ENCODE results near the gene AHI1. TPM values are rescaled to one million over a fixed set of nuclear protein-coding genes. Genes with fewer than 3 reads are reported as not detected.

AHI1 gene
- total RNA-seq, 3 donors from 2014 or later, result 17.7 to 34.7 (median 26.5) TPM

GRCh38 chr6:135291288-135292076 is 206.1 kb downstream of the AHI1 start:
- TF ChIP-seq, protein P1, sequence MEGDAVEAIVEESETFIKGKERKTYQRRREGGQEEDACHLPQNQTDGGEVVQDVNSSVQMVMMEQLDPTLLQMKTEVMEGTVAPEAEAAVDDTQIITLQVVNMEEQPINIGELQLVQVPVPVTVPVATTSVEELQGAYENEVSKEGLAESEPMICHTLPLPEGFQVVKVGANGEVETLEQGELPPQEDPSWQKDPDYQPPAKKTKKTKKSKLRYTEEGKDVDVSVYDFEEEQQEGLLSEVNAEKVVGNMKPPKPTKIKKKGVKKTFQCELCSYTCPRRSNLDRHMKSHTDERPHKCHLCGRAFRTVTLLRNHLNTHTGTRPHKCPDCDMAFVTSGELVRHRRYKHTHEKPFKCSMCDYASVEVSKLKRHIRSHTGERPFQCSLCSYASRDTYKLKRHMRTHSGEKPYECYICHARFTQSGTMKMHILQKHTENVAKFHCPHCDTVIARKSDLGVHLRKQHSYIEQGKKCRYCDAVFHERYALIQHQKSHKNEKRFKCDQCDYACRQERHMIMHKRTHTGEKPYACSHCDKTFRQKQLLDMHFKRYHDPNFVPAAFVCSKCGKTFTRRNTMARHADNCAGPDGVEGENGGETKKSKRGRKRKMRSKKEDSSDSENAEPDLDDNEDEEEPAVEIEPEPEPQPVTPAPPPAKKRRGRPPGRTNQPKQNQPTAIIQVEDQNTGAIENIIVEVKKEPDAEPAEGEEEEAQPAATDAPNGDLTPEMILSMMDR (IDR thresholded peaks at IDR 0.05), result no peak
- no peak overlapping the region for H3K4me3 ChIP-seq
- ATAC-seq, result peak; percentile 42
- H3K36me3 ChIP-seq (ENCODE audit: low read depth), result no peaks in the 10 kb centered on the region
- H3K9me3 ChIP-seq, result no peaks in the 10 kb centered on the region
- no peak for DNase-seq
- no peaks in the 10 kb centered on the region for H3K4me1 ChIP-seq (ENCODE audit: low read depth)
- intact Hi-C loops (cut with DNase I, micrococcal nuclease), result no loop called here

- H3K9me3 ChIP-seq, result no peaks in the 10 kb centered on the region
- intact Hi-C loops (cut with DNase I, micrococcal nuclease), result no loop called here
- no peaks in the 10 kb centered on the region for H3K36me3 ChIP-seq (ENCODE audit: low read depth)
- H3K4me1 ChIP-seq (ENCODE audit: low read depth), result no peaks in the 10 kb centered on the region
- TF ChIP-seq, protein P1 (IDR thresholded peaks at IDR 0.05), result no peak
- ATAC-seq, result no peak
- no peak overlapping the region for H3K4me3 ChIP-seq
- no peak for DNase-seq
Measured at GRCh38 chr6:135289816-135290215, 207.7 kb downstream of the AHI1 start.

- intact Hi-C loops (cut with DNase I, micrococcal nuclease), result no loop called here
- TF ChIP-seq, protein P1 (IDR thresholded peaks at IDR 0.05), result no peak
- ATAC-seq, result no peak
Measured at GRCh38 chr6:135286962-135287538, 210.5 kb downstream of the AHI1 start.

DNA sequence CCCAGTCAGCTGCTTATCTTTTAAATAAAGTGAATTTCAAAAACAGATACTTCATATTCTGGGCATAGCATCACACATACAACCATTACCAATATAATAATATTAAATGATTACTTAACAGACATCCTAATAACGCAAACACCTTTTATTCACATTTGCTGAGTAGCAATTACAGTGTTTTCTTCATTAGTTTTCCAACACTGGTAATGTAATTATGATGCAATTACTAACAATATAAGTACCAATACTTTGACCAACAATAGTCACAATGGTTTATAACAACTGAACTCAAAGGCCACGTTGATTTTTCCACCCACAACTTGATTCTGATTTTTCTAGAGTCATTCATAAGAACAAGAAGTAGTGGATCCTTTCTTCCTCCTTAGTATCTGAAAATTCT is 212.4 kb downstream of the AHI1 start:
- H3K4me3 ChIP-seq, result no peak overlapping the region
- no peak for ATAC-seq
- no peak for DNase-seq
- no peaks in the 10 kb centered on the region for H3K36me3 ChIP-seq (ENCODE audit: low read depth)
- H3K9me3 ChIP-seq, result no peaks in the 10 kb centered on the region
- H3K4me1 ChIP-seq (ENCODE audit: low read depth), result no peaks in the 10 kb centered on the region
- intact Hi-C loops (cut with DNase I, micrococcal nuclease), result no loop called here
- TF ChIP-seq, protein P1 (IDR thresholded peaks at IDR 0.05), result no peak

More at GRCh38 chr6:135286962-135287538, 210.5 kb downstream of the AHI1 start:
- no peak overlapping the region for H3K4me3 ChIP-seq
- H3K4me1 ChIP-seq (ENCODE audit: low read depth), result no peaks in the 10 kb centered on the region
- no peaks in the 10 kb centered on the region for H3K9me3 ChIP-seq
- H3K36me3 ChIP-seq (ENCODE audit: low read depth), result no peaks in the 10 kb centered on the region
- no peak for DNase-seq

- no peak overlapping the region for H3K4me3 ChIP-seq
- ATAC-seq (no peak), DNase-seq (no peak)
- no peaks in the 10 kb centered on the region for H3K4me1 ChIP-seq (ENCODE audit: low read depth)
- intact Hi-C loops (cut with DNase I, micrococcal nuclease), result no loop called here
- no peaks in the 10 kb centered on the region for H3K36me3 ChIP-seq (ENCODE audit: low read depth)
- H3K9me3 ChIP-seq, result no peaks in the 10 kb centered on the region
- TF ChIP-seq, protein P1 (IDR thresholded peaks at IDR 0.05), result no peak
Measured at GRCh38 chr6:135283926-135284325, 213.6 kb downstream of the AHI1 start.

Data from mucosa of descending colon (tissue), 3 donors.